UCSD-AML1 (cell line): Measurements from ENCODE around the gene XKR7.

Experiments used
- DNase-seq: peaks from one replicate; lab custom pipeline; 2025; ENCODE audit not compliant: unreplicated experiment; lab: John Stamatoyannopoulos, UW

The XKR7 gene

DNA sequence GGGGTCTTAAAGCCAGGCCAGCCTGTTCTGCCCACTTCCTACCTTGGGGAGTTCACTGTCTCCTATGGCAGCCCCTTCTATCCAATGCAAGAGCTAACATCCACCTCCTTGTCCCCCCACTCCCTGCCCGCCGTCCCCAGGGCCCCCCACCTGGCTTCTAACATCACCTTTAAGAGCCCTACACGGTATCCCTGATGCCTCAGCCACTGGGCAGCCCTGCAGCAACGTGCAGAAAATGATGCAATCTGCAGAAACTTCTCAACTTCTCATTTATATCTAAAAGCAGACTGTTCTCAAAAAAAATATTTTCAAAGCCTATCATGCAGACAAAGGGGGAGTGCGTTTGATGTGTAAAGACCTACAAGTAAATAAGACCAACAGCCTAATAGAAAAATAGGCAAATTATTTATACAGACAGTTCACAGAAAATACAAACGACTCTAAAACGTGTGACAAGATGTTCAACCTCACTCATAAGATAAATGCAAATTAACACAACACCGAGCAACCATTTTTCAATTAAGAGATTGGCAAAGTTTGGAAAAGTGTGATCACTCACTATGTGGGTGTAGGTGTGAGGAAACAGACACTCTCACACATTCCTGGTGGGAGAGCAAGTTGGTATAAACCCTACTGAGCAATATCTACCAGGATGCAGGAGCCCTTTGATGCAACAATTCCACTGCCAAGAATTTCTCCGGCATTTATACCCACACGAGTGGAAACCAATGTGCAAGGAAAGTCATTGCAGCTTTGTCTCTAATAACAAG lies 69.0 kb downstream of the XKR7 start:
- peak; percentile 52 for DNase-seq

DNA sequence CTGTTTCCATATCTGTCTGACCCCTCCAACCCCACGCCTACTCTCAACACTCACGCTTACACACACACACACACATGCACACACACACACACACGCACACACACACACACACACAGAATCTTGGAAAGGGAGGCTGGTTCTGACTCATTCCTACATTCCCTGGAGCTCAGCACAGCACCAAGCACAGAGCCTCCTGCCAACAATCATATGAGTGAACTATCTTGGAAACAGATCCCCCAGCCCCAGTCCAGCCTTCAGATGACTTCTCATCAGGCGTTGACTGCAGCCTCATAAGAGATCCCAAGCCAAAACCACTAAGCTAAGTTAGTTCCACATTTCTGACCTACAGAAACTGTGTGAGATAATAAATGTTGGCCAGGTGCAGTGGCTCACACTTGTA lies 70.0 kb downstream of the XKR7 start:
- DNase-seq: no peak

DNA sequence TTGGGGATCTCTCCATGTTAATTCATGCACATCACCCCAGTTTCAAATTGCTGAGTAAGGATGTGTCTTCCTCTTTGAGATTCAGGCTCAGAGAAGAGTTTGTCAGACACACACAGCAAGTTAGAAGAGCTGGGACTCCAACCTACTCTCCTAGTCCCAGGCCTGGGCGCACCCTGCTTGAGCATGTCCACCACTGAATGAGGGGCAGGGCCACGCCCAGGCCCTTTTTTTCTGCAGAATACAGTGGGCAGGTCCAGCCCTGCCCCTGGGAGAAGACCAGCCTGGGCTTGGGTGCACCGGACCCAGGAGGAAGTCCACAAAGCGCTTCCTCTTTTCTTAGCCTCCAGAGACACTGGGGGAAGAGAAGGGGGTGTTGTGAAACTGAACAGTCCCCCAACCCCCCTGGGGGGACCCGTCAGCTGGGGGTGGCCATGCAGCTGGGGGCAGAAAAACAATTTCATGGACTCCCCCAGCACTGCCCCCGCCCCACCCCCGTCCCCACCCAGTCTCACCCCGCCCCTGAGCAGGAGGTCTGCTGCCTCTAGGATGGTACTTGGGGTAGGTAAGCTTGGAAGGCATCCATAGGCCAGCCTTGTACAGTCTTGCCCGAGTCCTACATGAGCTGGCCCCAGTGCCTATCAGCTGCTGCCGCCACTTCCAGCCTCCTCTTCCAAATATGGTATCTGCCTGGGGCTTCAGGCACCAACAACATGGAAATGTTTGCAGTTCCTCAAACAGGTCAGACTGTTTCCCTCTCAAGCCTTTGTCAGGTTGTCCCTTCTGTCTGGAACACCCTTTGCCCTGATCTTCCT lies 72.4 kb downstream of the XKR7 start:
- DNase-seq: peak; percentile 84

DNA sequence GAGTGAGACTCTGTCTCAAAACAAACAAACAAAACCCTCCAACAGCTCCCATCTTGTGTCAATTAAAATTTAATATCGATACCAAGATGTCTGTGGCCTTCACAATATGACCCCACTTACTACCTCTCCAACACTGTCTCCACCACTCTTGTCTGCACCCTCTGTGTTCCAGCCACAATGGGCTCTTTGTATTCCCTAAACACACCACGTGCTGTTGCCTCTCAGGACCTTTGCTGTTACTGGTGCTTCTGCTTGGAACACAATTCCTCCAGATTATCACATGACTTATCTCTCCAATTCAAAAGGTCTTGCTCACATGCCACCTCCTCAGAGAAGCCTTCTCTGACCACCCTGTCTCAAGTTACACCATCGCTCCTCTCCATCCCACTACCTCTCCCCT lies 78.0 kb downstream of the XKR7 start:
- DNase-seq: no peak

DNA sequence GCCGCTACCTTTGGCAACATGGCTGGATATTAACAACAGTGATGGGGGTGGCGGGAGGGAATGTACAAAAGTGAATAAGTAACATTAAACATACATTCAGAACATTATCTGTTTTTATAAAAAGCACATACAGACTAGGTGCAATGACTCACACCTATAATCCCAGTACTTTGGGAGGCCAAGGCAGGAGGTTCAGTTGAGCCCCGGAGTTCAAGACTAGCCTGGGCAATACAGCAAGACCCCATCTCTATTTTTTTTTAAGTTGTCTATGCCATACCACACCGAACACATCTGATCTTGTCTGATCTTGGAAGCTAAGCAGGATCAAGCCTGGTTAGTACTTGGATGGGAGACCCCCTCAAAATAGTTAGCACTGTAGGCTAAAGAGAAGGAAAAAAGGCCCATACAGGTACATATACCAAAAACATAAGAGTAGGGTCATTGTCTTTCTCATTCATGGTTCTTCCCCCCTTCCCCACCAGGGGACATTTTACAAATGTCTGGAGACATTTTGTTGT lies 82.4 kb downstream of the XKR7 start:
- no peak for DNase-seq

DNA sequence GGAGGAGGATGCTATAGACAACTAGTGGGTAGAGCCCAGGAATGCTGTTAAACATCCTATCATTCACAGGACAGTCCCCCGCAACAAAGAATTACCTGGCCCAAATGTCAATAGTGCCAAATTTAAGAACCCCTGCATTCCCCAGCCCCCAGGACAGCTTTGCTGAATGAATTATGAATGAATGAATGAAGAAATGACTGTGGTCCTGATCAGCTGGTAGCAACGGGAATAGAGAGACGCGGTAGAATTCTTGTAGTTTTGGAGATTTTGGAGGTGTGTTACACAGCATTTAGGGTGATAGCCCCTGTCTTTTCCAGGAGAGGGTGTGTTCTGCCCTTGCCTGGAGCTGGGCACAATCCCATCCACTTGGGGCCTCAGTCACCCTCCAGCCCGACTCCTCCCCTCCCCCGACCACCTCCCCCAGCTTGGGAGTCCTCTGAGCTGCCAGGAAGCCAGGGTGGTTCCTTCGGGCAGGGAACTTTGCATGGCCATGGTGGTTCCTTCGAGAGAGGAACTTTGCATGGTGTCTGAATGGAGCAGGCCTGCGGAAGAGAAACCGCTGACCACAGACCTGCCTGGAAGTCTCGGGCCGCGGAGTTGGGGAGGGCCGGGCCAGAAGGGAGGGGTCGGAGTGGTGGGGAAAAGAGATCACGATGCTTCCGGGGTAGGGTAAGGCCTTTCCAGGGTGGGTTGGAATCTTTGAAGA lies 83.1 kb downstream of the XKR7 start:
- peak; percentile 91 for DNase-seq

DNA sequence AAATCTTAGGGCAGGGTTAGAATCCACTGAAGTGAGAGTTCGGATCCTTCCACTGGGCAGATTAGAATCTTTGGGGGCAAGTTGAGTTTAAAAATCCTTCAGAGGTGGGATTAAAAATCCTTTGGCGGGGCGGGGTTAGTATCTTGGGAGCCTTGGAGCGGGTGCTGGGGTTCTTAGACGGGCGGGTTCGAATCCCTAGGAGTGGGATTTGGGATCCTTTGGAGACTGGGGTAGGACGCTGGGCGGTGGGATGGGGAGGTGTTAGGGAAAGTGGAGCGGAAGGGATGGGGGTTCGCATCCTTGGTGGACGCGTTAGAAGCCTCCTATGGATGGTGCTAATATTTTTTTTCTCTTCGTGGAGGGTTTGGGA lies 83.8 kb downstream of the XKR7 start:
- no peak for DNase-seq

DNA sequence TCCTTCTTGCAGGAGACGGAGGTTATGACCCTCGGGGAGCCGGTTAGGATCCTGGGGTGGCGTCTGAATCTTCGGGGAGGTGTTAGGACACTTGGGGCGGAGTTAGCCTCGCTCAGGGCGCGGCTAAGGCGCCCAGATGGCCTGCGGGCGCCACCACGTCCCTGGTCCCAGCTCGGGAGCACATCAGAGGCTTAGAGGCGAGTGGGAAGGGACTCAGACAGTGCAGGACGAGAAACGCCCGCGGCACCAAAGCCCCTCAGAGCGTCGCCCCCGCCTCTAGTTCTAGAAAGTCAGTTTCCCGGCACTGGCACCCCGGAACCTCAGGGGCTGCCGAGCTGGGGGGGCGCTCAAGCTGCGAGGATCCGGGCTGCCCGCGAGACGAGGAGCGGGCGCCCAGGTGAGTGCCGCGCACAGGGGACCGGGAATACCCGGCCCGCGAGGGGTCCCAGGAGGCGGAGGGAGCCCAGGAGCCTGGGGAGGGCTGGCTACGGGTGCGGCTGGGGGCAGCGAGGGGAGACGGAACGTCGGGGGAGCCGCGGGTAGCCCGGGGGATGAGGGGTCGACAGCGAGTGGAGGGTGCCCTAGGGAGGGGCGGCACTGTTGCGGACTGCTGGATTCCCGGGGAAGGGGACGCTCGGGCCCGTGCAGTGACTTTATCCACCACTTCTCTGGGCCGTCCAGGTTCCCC lies 84.3 kb downstream of the XKR7 start, which contains the start of gene HCK:
TSS of gene HCK (plus strand) at position 153 of the 688 bp plus-strand sequence.
- peak; percentile 81 for DNase-seq

DNA sequence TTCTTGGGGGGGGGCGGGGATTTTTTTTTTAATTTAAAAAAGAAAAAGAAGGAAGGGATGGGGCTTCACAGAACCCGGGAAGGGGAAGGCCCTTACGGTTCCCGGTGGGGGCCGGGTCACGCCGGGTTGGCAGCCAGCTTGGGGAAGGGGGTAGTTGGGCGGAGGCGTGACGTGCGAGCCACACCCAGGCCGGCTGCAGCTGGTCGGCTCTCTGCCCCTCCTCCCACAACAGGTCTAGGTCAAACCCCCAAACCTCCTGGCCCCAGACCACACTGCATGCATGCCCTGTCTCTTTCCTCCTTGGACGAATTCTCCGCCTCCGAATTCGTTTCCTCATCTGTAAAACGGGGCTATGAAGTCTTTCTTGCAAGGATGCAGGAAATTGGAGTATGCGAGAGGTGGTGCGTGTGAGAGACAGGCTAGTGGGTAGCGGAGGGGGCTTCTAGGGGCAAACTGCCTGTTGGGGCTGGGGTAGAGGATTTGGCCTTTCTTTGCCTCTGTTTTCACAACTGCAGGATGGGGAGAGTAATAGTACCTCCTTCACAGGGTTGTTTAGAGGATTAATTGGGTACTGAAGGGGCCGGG lies 84.9 kb downstream of the XKR7 start:
- DNase-seq: peak; percentile 80
